Esophagus muscularis mucosa (tissue), 4 donors: ENCODE results near the gene LRMDA. TPM values are rescaled to one million over a fixed set of nuclear protein-coding genes. Genes with fewer than 3 reads are reported as not detected.

ENCODE experiments used
- DNase-seq: peaks from one replicate; pipeline ENCODE4 v3.0.0-alpha.2; 2017; ENCODE audit errors: extremely low spot score
- H3K27ac ChIP-seq, 4 donors: fragments of 200-600 bp; sonication (generic); replicated peaks in 1 of 4; 1 replicate in 3 of 4; 2 replicates in 1 of 4; pipeline ENCODE4 v1.5.1; 2016 to 2019; ENCODE audit warnings: mild to moderate bottlenecking in 1 of 4
- H3K27me3 ChIP-seq, 4 donors: fragments of 200-600 bp; sonication (generic); one replicate each; pipeline versions ENCODE4 v1.5.1 to v1.6.0; 2016 to 2019
- H3K36me3 ChIP-seq, 4 donors: fragments of 200-600 bp; sonication (generic); one replicate each; pipeline ENCODE4 v1.5.1; 2016 to 2019
- H3K4me1 ChIP-seq, 4 donors: fragments of 200-600 bp; sonication (generic); one replicate each; pipeline ENCODE4 v1.5.1; 2016 to 2019
- H3K4me3 ChIP-seq, 4 donors: fragments of 200-600 bp; sonication (generic); 1 replicate in 2 of 4; 2 replicates in 2 of 4; pipeline ENCODE4 v1.5.1; 2016 to 2019; ENCODE audit warnings: mild to moderate bottlenecking in 4 of 4, moderate library complexity in 1 of 4
- H3K9me3 ChIP-seq, 4 donors: fragments of 200-600 bp; sonication (generic); 1 replicate in 3 of 4; 2 replicates in 1 of 4; pipeline ENCODE4 v1.5.1; 2016 to 2019
- CTCF ChIP-seq, 3 experiments: fragments of 200-600 bp in 2 of 3; fragments of 450-650 bp in 1 of 3; sonication (generic) in 2 of 3; IDR thresholded peaks; one replicate each; pipeline ENCODE4 v1.5.1; 2017 to 2019; ENCODE audit warnings: antibody characterized with exemption in 3 of 3, mild to moderate bottlenecking in 2 of 3, moderate library complexity in 1 of 3
- EP300 ChIP-seq: sonication (generic); formaldehyde crosslinking; IDR thresholded peaks from one replicate; pipeline ENCODE4 v1.6.1; 2017; ENCODE audit warnings: antibody characterized with exemption
- POLR2A ChIP-seq: fragments of 450-650 bp; IDR thresholded peaks from one replicate; pipeline ENCODE4 v1.6.1; 2017; ENCODE audit warnings: antibody characterized with exemption, moderate library complexity, mild to moderate bottlenecking, low read depth
- POLR2AphosphoS5 ChIP-seq, 2 donors: sonication (generic); formaldehyde crosslinking; IDR thresholded peaks; one replicate each; pipeline ENCODE4 v1.6.1; 2017; ENCODE audit warnings: antibody characterized with exemption in 2 of 2
- WGBS: methylation state at CpG from one replicate; pipeline ENCODE4 v1.1.5; 2018; 5-methylcytosine and 5-hydroxymethylcytosine counted together
- intact Hi-C: fragments of 100-400 bp; cut with DNase I; formaldehyde crosslinking; loops from one replicate; pipeline ENCODE4 v1.15.1; 2023
- total RNA-seq, 4 donors: library from RNA; depleted of rRNA; stranded (reverse); fragments of >200 nt; gene quantifications; one replicate each; pipeline versions ENCODE4 v1.1.0 to v1.2.1, GENCODE V29; 2016

LRMDA gene
- total RNA-seq, 4 donors from 2014 or later, result 14.3 to 34.9 (median 26.5) TPM

GRCh38 chr10:76479103-76479790, 1047.8 kb downstream of the LRMDA start:
- no peak overlapping the region for H3K4me3 ChIP-seq
- no peak overlapping the region for H3K27ac ChIP-seq
- H3K27me3 ChIP-seq, result no peaks in the 10 kb centered on the region
- peaks cover 0 to 13% (median 11%) of the 10 kb centered on the region in 4 donors for H3K4me1 ChIP-seq
- no peaks in the 10 kb centered on the region for H3K36me3 ChIP-seq
- intact Hi-C loops, result no loop called here
- WGBS, result 94% methylated on average over 5 of the region's 5 CpGs
- H3K9me3 ChIP-seq, result peaks cover 0 to 6% (median 0%) of the 10 kb centered on the region in 4 donors
- no peak for DNase-seq
- no peak for TF ChIP-seq POLR2A

GRCh38 chr10:76481178-76481577, 1049.8 kb downstream of the LRMDA start:
- peak overlapping the region in 1 of 4 donors; percentile 9 for H3K27ac ChIP-seq
- peaks cover 0 to 6% (median 0%) of the 10 kb centered on the region in 4 donors for H3K9me3 ChIP-seq
- DNase-seq, result no peak
- TF ChIP-seq CTCF (IDR thresholded peaks at IDR 0.05), result no peak
- no peak for TF ChIP-seq EP300
- no peak for TF ChIP-seq POLR2A
- no peak for TF ChIP-seq POLR2AphosphoS5 (IDR thresholded peaks at IDR 0.05)
- no peaks in the 10 kb centered on the region for H3K36me3 ChIP-seq
- no peaks in the 10 kb centered on the region for H3K27me3 ChIP-seq
- intact Hi-C loops, result no loop called here
- WGBS, result 90% methylated on average over 2 of the region's 2 CpGs
- H3K4me1 ChIP-seq, result peaks cover 0 to 13% (median 11%) of the 10 kb centered on the region in 4 donors
- no peak overlapping the region for H3K4me3 ChIP-seq

GRCh38 chr10:76487582-76487981, 1056.2 kb downstream of the LRMDA start:
- peaks cover 0 to 21% (median 12%) of the 10 kb centered on the region in 4 donors for H3K9me3 ChIP-seq
- no peaks in the 10 kb centered on the region for H3K27me3 ChIP-seq
- H3K27ac ChIP-seq, result no peak overlapping the region
- intact Hi-C loops, result no loop called here
- WGBS, result 100% methylated on average over 1 of the region's 1 CpG
- TF ChIP-seq POLR2A (no peak), CTCF (IDR thresholded peaks at IDR 0.05) (no peak), POLR2AphosphoS5 (IDR thresholded peaks at IDR 0.05) (no peak), EP300 (no peak)
- no peak overlapping the region for H3K4me3 ChIP-seq
- no peaks in the 10 kb centered on the region for H3K4me1 ChIP-seq
- H3K36me3 ChIP-seq, result no peaks in the 10 kb centered on the region
- DNase-seq, result no peak

GRCh38 chr10:76488602-76489001, 1057.2 kb downstream of the LRMDA start:
- peaks cover 0 to 31% (median 18%) of the 10 kb centered on the region in 4 donors for H3K9me3 ChIP-seq
- intact Hi-C loops, result no loop called here

GRCh38 chr10:76491216-76491615, 1059.8 kb downstream of the LRMDA start:
- no peaks in the 10 kb centered on the region for H3K36me3 ChIP-seq
- H3K27me3 ChIP-seq, result no peaks in the 10 kb centered on the region
- H3K4me3 ChIP-seq, result no peak overlapping the region
- H3K27ac ChIP-seq, result no peak overlapping the region
- H3K4me1 ChIP-seq, result no peaks in the 10 kb centered on the region
- intact Hi-C loops, result no loop called here
- TF ChIP-seq EP300, result no peak
- no peak for TF ChIP-seq CTCF (IDR thresholded peaks at IDR 0.05)
- TF ChIP-seq POLR2AphosphoS5 (IDR thresholded peaks at IDR 0.05), result no peak
- TF ChIP-seq POLR2A, result no peak
- DNase-seq, result no peak
- peaks cover 0 to 41% (median 21%) of the 10 kb centered on the region in 4 donors for H3K9me3 ChIP-seq

More at GRCh38 chr10:76488602-76489001, 1057.2 kb downstream of the LRMDA start:
- no peaks in the 10 kb centered on the region for H3K27me3 ChIP-seq
- no peak for DNase-seq
- H3K4me1 ChIP-seq, result no peaks in the 10 kb centered on the region
- WGBS, result 96% methylated on average over 1 of the region's 1 CpG
- no peak overlapping the region for H3K27ac ChIP-seq
- H3K36me3 ChIP-seq, result no peaks in the 10 kb centered on the region
- no peak overlapping the region for H3K4me3 ChIP-seq
- TF ChIP-seq POLR2AphosphoS5 (IDR thresholded peaks at IDR 0.05) (no peak), POLR2A (no peak), EP300 (no peak), CTCF (IDR thresholded peaks at IDR 0.05) (no peak)
